ENCODE data around the gene ADAMTS15.

The ADAMTS15 gene

GRCh38 chr11:130462101-130462885 lies 13.8 kb downstream of the ADAMTS15 start:
- DNase-seq (ENCODE audit: low spot score) = no peak

- DNase-seq (ENCODE audit: low spot score) = no peak
Observed at GRCh38 chr11:130462931-130463330, 14.5 kb downstream of the ADAMTS15 start.

- no peak for DNase-seq (ENCODE audit: low spot score)
Observed at GRCh38 chr11:130464291-130464812, 15.9 kb downstream of the ADAMTS15 start.

GRCh38 chr11:130465263-130465662 lies 16.8 kb downstream of the ADAMTS15 start:
- no peak for DNase-seq (ENCODE audit: low spot score)

GRCh38 chr11:130467116-130467900 lies 18.9 kb downstream of the ADAMTS15 start:
- no peak for DNase-seq (ENCODE audit: low spot score)

GRCh38 chr11:130469181-130469580 lies 20.7 kb downstream of the ADAMTS15 start:
- DNase-seq (ENCODE audit: low spot score) = no peak

GRCh38 chr11:130470832-130471706 lies 22.6 kb downstream of the ADAMTS15 start:
- no peak for DNase-seq (ENCODE audit: low spot score)

- DNase-seq (ENCODE audit: low spot score) = no peak
Observed at GRCh38 chr11:130471731-130472433, 23.4 kb downstream of the ADAMTS15 start.

GRCh38 chr11:130472434-130472961 lies 24.1 kb downstream of the ADAMTS15 start:
- DNase-seq (ENCODE audit: low spot score) = no peak

GRCh38 chr11:130473056-130473794 lies 24.8 kb downstream of the ADAMTS15 start:
- DNase-seq (ENCODE audit: low spot score) = no peak

- DNase-seq (ENCODE audit: low spot score) = no peak
Observed at GRCh38 chr11:130473795-130474377, 25.4 kb downstream of the ADAMTS15 start.

GRCh38 chr11:130474637-130475400 lies 26.4 kb downstream of the ADAMTS15 start:
- peak; percentile 82 for DNase-seq (ENCODE audit: low spot score)

GRCh38 chr11:130475426-130476053 lies 27.1 kb downstream of the ADAMTS15 start:
- peak; percentile 94 for DNase-seq (ENCODE audit: low spot score)

- DNase-seq (ENCODE audit: low spot score) = peak; percentile 61
Observed at GRCh38 chr11:130476200-130476921, 27.9 kb downstream of the ADAMTS15 start.

GRCh38 chr11:130476922-130477491 lies 28.6 kb downstream of the ADAMTS15 start:
- DNase-seq (ENCODE audit: low spot score) = no peak

- DNase-seq (ENCODE audit: low spot score) = peak; percentile 33
Observed at GRCh38 chr11:130477586-130478203, 29.2 kb downstream of the ADAMTS15 start.

- peak; percentile 79 for DNase-seq (ENCODE audit: low spot score)
Observed at GRCh38 chr11:130478204-130478701, 29.8 kb downstream of the ADAMTS15 start.
